ENCODE data around the gene MEG3.

MEG3 gene

DNA sequence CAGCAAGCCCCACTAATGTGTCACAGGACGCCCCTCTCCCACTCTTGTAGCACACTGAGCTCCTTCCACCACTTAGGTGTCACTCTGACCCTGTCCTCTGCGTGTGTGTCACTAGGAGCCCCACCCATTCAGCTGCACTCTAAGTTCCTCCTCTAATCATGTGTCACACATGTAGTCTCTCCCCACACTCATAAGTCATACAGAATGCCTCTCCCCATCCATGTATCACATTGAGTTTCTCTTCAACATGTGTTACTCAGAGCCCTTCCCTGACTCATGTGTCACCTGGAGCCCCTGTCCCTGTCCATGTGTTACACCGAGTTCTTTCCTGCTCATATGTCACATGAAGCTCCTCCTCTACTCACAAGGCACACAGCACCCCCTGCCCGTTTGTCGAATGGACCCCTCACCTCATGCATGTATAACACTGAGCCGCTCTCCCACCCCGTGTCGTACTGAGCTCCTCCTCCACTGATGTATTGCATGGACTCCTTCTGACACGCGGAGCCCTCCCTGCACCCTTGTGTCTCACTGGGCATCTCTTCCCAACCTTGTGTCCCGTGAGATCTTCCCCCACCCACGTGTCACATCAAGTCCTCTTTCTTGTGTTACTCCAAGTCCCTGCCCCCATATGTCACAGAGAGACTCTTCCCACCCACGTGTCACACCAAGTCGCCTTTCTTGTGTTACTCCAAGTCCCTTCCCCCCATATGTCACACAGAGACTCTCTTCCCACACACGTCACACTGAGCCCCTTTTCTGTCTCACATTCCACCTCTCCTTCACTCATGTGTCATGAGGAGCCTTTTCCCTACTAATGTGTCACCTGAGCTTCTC lies 46.6 kb downstream of the MEG3 start:
- TF ChIP-seq GATA2 (IDR thresholded peaks at IDR 0.05; ENCODE audit: low read depth, low read length) (no peak), GATA3 (IDR thresholded peaks at IDR 0.05; ENCODE audit: low read depth, low read length) (no peak)

DNA sequence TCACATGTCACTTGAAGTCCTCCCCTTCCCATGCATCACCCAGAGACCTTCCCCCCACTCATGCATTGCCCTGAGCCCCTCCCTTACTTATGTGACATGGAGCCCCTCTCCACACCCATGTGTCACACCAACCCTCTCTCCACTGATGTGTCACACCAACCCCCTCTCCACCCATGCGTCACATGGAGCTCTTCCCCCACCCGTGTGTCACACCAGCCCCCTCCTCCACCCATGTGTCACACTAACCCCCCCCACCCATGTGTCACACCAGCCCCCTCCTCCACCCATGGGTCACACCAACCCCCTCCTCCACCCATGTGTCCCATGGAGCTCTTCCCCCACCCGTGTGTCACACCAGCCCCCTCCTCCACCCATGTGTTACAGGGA lies 47.2 kb downstream of the MEG3 start:
- no peak for TF ChIP-seq GATA2 (IDR thresholded peaks at IDR 0.05; ENCODE audit: low read depth, low read length)
- TF ChIP-seq GATA3 (IDR thresholded peaks at IDR 0.05; ENCODE audit: low read depth, low read length): no peak

DNA sequence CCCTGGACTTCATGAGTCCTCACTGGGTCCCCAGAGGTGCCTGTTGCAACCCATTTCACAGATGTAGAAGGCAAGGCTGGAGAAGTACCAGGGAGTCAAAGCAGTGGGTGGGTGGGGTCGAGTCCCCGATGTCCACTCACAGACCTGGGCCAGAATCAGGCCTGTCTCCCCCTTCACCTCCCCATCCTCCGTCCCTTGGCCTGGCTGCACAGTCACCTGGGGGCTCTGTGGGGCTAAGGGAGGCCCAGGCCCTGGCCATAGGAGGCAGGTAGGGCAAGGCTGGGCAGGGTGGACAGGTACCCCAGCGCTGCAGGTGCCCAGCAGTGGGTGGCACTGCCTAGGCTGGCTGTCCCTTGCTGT lies 48.1 kb downstream of the MEG3 start:
- no peak for TF ChIP-seq GATA2 (IDR thresholded peaks at IDR 0.05; ENCODE audit: low read depth, low read length)
- TF ChIP-seq GATA3 (IDR thresholded peaks at IDR 0.05; ENCODE audit: low read depth, low read length): no peak

DNA sequence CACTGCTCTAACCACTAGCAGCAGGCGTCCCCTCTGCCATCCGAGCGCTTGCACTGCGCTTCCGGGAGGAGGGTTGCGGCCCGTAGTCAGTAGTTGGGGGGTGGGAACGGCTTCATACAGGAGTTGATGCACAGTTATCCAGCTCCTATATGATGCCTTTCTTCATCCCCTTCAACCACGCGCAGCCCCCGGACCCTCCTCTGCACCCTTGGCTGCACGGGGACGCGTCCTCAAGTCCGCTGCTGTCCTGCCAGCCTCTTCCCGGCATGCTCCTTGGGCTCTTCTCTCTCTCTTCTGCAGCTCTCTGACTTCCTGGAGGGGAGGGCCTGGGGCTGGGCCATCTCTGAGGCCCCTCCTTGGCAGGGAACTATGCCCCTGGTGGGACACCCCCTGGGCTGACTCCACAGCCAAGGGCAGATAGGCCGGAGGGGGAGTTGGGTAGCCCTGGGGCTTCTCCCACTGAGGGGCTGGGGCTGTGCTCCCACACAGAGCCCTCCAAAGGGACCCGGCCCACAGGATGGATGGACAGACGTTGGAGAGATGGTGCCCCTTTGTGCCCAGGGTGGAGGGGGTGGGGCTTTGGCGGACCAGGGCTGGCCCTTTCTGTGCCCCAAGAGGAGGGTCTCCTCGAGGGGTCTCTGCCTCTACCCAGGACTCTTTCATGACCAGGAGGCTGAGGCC lies 48.6 kb downstream of the MEG3 start:
- TF ChIP-seq GATA2 (IDR thresholded peaks at IDR 0.05; ENCODE audit: low read depth, low read length): no peak
- TF ChIP-seq GATA3 (IDR thresholded peaks at IDR 0.05; ENCODE audit: low read depth, low read length): no peak

DNA sequence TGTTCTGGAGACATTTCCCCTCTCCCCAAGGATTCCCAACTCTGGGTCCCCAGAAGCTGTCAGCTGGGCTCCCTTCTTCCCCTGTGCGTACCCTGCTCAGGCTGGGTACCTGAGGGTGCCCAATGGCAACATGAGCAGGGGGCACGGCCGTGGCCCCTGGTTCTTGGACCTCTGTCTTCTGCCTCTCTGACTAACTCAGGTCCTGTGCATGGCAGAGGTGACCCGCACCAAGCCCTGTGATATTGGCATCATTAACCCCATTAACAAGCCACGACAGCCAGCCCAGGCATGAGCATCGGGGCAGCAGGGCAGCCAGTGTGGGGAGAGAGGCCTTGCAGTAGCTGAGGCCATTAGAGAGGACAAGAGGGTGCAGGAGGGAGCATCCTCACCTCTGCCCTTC lies 49.2 kb downstream of the MEG3 start:
- TF ChIP-seq GATA3 (IDR thresholded peaks at IDR 0.05; ENCODE audit: low read depth, low read length): no peak
- TF ChIP-seq GATA2 (IDR thresholded peaks at IDR 0.05; ENCODE audit: low read depth, low read length): no peak

DNA sequence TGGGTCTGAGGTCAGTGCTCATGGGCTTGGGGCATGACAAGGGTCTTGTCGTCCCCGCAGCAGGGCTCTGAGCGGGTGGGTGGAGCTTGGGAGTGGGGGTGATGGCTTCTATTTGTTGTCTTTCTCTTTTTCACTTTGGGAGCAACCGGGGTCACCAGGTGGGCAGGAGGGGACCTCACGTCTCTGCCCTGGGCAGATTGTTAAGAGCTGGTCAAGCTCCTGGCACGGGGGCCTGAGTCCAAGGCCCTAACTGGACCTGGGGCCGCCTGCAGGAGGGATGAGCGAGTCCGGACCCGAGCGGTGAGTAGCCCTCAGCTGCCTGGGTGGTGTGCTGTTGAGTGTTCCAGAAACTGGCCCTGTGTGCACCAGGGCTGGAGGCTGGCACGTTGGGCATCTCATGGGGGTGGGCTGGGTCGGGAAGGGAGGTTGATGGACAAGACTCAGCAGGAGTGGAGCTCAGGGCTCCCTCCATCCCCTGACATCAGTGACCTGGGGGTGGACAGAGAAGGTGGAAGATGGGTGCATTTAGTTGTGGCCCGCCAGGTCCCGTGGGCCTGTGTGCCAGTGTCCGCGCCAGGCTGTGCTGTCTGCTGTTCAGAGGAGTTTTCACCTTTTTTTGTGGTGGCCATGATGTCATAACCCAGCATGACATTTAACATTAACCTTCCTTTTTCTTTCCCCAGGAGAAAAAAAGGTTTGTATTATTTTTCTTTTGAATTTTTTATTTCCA lies 50.1 kb downstream of the MEG3 start:
- TF ChIP-seq GATA3 (IDR thresholded peaks at IDR 0.05; ENCODE audit: low read depth, low read length) (no peak), GATA2 (IDR thresholded peaks at IDR 0.05; ENCODE audit: low read depth, low read length) (no peak)

DNA sequence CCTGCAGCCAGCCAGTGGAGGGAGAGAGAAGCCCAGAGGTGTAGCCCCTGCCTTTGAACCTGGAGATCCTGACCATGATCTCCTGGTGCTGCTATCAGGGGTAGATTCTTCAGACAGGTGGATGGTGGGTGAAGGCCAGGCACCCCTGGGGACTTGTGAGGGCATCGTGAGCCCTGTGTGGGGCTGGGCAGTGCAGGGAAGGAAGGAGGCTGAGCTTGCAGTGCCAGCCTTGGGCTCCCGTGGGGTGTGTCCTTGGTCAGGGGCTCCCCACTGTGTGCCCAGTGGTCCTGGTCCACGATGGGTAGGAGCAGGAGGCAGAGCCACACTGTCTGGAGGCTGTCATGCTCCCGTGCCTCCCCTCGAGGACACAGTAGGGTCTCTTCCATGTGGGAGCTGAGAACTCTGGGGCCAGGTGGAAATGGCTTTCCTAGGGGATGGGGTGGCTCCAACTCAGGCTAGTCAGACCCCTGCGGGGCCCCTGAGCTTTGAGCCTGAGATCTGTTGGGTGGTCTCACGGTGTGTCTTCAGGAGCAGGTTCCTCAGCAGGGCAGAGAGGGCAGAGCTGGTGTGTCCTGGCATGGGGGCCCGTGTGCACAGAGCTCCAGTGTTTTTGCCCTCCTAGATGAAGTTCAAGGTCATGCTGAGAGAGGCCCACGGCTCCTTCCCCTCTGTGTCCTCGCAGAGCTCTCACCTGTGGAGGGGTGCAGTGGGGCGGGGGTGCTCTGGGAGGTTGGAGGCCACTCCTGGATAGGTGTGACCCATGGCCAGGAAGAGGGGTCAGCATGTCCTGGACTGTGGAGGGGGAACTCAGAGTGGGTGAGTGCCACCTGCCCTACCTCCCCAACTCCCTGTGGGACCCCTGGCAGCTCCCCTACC lies 52.6 kb downstream of the MEG3 start:
- no peak for TF ChIP-seq GATA2 (IDR thresholded peaks at IDR 0.05; ENCODE audit: low read depth, low read length)
- TF ChIP-seq GATA3 (IDR thresholded peaks at IDR 0.05; ENCODE audit: low read depth, low read length): no peak

DNA sequence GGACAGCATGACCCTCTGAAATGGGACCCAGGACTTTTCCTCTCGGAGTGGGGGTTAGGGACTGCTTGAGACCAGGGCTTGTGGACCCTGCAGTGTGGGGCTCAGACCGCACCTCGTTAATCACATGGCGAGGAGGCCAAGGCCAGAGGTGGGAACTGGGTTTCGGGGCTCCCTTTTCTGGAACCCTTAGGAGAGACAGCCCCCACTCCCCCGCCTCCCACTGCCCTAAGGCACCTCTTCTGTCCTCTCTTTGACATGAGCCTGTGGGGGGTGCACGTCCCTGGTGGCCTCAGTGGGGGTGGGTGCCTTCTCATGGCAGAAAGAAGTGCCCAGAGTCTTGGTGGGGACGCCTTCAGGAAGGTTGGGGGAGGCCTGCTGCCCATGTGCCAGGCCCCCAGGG lies 53.3 kb downstream of the MEG3 start:
- no peak for TF ChIP-seq GATA2 (IDR thresholded peaks at IDR 0.05; ENCODE audit: low read depth, low read length)
- no peak for TF ChIP-seq GATA3 (IDR thresholded peaks at IDR 0.05; ENCODE audit: low read depth, low read length)

DNA sequence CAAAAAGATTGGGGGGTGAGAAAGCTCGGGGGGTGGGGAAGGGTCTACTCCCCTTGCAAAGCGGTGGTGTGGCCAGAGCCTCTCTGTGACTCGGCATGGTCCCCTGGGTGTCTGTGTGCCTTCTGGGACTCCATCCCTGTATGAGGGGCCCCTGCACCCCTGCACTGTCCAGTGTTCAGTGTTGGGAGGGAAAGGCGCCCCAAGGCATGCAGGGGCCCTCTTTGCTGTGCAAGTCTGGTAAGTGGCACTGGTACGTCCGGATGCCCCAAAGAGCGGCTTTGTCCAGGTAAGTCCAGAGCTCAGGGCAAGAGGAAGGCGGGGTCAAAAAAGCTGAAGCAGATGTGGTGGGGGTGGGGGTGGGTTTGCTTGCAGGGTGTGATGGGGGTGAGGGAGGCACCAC lies 53.9 kb downstream of the MEG3 start:
- no peak for TF ChIP-seq GATA2 (IDR thresholded peaks at IDR 0.05; ENCODE audit: low read depth, low read length)

DNA sequence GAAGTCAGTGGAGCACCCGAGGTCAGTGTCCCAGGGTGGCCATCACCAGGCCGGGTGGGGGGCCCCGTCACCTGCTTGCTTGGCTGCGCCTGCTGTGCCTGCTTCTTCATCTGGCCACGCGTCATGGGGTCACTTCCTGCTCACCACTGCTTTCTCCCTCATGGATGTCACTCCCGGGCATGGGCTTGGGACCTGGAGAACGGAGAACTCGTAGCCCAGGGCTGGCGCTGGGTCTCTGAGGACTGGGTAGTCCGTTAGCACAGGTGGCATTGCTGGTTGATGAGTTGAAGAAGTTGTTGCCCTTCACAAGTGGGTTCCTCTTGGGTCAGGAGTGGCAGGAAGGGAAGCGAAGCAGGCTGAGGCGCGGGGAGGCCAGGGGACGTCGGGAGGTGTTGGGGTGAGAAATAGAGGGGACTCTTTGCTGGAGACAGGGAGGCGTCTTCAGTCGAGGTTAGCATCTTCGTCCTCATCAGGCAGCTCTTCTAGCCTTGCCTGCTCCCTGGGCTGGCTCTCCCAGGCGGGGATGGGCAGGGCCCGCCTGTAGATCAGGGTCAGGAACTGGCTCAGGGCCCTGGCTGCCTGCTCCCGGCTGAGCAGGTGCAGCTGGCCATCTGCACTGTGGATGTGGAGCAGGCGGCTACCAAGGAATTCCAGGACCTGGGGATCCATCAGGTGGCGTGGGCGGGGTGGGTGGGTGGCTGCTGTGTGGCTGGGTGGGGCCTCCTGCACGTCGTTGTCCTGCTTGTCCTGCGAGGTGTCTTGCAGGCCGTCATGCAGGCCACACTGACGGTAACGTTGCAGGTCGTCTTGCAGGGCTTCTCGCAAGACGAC lies 54.6 kb downstream of the MEG3 start:
- TF ChIP-seq GATA2 (IDR thresholded peaks at IDR 0.05; ENCODE audit: low read depth, low read length) (no peak), GATA3 (IDR thresholded peaks at IDR 0.05; ENCODE audit: low read depth, low read length) (no peak)

DNA sequence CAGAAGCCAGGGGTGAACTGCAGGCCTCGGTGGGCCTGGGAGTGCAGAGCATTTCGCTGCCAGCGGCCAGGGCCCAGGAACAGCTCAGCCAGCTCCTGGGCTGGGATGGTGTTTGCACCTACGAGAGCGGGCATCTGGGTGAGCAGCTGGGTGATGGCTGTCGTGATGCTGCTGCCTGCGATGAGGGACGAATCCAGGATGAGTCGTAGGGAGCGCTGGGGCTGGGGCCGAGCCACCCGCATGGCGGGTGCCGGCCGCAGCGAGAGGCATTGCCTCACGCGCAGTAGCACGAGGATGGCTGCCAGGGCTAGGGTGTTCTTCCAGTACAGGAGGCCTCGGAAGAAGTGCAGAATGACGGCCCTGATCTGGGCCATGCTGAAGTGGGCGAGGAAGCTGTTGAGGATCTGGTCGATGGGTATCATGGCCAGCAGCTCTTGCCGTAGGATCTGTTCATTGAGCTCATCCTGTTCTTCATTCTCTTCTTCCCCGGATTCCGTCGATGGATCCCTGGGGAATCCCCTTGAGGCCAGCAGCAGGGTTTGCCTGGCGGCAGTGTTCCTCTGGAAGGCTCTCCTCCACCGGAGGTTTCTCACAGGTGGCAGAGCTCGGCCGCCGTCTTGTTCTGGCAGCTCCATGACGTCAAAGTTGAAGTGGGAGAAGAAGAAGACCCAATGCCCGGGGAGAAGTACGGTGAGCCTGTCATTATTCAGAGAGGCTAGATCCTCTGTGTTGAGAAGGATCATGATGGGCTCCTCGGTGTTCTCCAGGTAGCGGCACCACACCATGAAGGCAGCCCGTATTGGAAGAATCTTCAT lies 55.5 kb downstream of the MEG3 start:
- TF ChIP-seq GATA2 (IDR thresholded peaks at IDR 0.05; ENCODE audit: low read depth, low read length) (no peak), GATA3 (IDR thresholded peaks at IDR 0.05; ENCODE audit: low read depth, low read length) (no peak)
